OCI-LY7 (cell line): ENCODE results near the gene ZNF423. TPM values are rescaled to one million over a fixed set of nuclear protein-coding genes. Genes with fewer than 3 reads are reported as not detected.

Experiments used
- BruUV-seq: library from RNA; stranded (reverse); fragments of 400-500 nt; replicated peaks from 2 replicates; lab custom pipeline; 2021; lab: Mats Ljungman, UMichigan
- CTCF ChIA-PET: fragments of 300-600 bp; sonication (Branson Sonifier 250); formaldehyde crosslinking; loops from one replicate; lab custom pipeline; 2022; ENCODE audit warnings: antibody characterized with exemption; ENCODE audit not compliant: unreplicated experiment; lab: Charles Lee
- POLR2A ChIA-PET: fragments of 300-600 bp; sonication (Branson Sonifier 250); formaldehyde crosslinking; loops from one replicate; lab custom pipeline; 2022; ENCODE audit warnings: antibody characterized with exemption; lab: Charles Lee
- DNase-seq: peaks from one replicate; pipeline ENCODE4 v3.0.0-alpha.2; 2015; ENCODE audit warnings: low spot score
- H2AFZ ChIP-seq: fragments of 200-600 bp; sonication (generic), shearing (Covaris generic); 2 replicates; pipeline ENCODE4 v1.6.1; 2014; ENCODE audit warnings: mild to moderate bottlenecking, antibody characterized with exemption, low read length, moderate library complexity
- H3K27ac ChIP-seq: fragments of 200-600 bp; sonication (generic); 2 replicates; pipeline ENCODE4 v1.5.1; 2014; ENCODE audit warnings: mixed run types, low read depth, mild to moderate bottlenecking, moderate library complexity, low read length, inconsistent platforms; ENCODE audit not compliant: poor library complexity, severe bottlenecking
- H3K36me3 ChIP-seq: fragments of 200-600 bp; sonication (generic); 2 replicates; pipeline ENCODE4 v1.6.1; 2014; ENCODE audit warnings: mild to moderate bottlenecking, antibody characterized with exemption, low read length, moderate library complexity, mixed read lengths; ENCODE audit not compliant: insufficient read depth
- H3K4me1 ChIP-seq: fragments of 200-600 bp; sonication (generic); 2 replicates; pipeline ENCODE4 v1.5.1; 2014; ENCODE audit warnings: mild to moderate bottlenecking, low read length; ENCODE audit not compliant: insufficient read depth, poor library complexity, severe bottlenecking
- H3K4me2 ChIP-seq: fragments of 200-600 bp; sonication (generic); 2 replicates; pipeline ENCODE4 v1.6.1; 2014; ENCODE audit warnings: mild to moderate bottlenecking, low read length
- H3K4me3 ChIP-seq: fragments of 200-600 bp; sonication (generic); 2 replicates; pipeline ENCODE4 v1.5.1; 2014; ENCODE audit warnings: mild to moderate bottlenecking, low read depth, low read length; ENCODE audit not compliant: poor library complexity, severe bottlenecking
- H3K79me2 ChIP-seq: fragments of 200-600 bp; sonication (generic); 2 replicates; pipeline ENCODE4 v1.6.1; 2016; ENCODE audit warnings: low read depth, mild to moderate bottlenecking, low read length, moderate library complexity, mixed read lengths; ENCODE audit not compliant: insufficient read depth
- H3K9me2 ChIP-seq: fragments of 200-600 bp; sonication (generic); 2 replicates; pipeline ENCODE4 v1.6.1; 2016; ENCODE audit warnings: mild to moderate bottlenecking, low read length, mixed read lengths; ENCODE audit not compliant: insufficient read depth
- H3K9me3 ChIP-seq: fragments of 200-600 bp; sonication (generic); 2 replicates; pipeline ENCODE4 v1.6.1; 2014; ENCODE audit warnings: mild to moderate bottlenecking, mixed run types, low read length, mixed read lengths
- H4K20me1 ChIP-seq: fragments of 200-600 bp; sonication (generic); 2 replicates; pipeline ENCODE4 v1.6.1; 2014; ENCODE audit warnings: mild to moderate bottlenecking, antibody characterized with exemption, low read length, moderate library complexity, mixed read lengths; ENCODE audit not compliant: insufficient read depth
- CTCF ChIP-seq: fragments of 200-600 bp; sonication (generic); conservative IDR thresholded peaks from 2 replicates; pipeline ENCODE4 v1.5.1; 2014; ENCODE audit warnings: mild to moderate bottlenecking, antibody characterized with exemption, low read length, moderate library complexity, mixed read lengths
- EZH2phosphoT487 ChIP-seq: fragments of 200-600 bp; sonication (generic); IDR thresholded peaks from 2 replicates; pipeline ENCODE4 v1.6.1; 2018; ENCODE audit warnings: low read depth, borderline replicate concordance, mild to moderate bottlenecking, mixed run types, antibody characterized with exemption, low read length, moderate library complexity, mixed read lengths
- intact Hi-C: fragments of 100-400 bp; cut with micrococcal nuclease; formaldehyde crosslinking; loops from one replicate; pipeline ENCODE4 v1.10.0; 2022; ENCODE audit not compliant: unreplicated experiment
- total RNA-seq, 2 experiments: library from RNA; depleted of rRNA in 1 of 2; stranded (reverse); fragments of >200 nt in 1 of 2; shearing (Covaris generic) in 1 of 2; gene quantifications; 2 replicates each; pipeline ENCODE4 v1.2.3, GENCODE V29; 2014 to 2022

Gene ZNF423
- total RNA-seq, 2 experiments from 2014 or later, result 0.09 to 0.13 TPM

GRCh38 chr16:49700251-49701064 lies 155.5 kb downstream of the ZNF423 start:
- Histone ChIP-seq H3K36me3 (no peaks in the 10 kb centered on the region), H3K27ac (no peak overlapping the region), H3K4me2 (no peak overlapping the region), H3K4me3 (no peak overlapping the region), H3K4me1 (no peaks in the 10 kb centered on the region), H3K79me2 (no peaks in the 10 kb centered on the region), H4K20me1 (no peaks in the 10 kb centered on the region), H3K9me3 (no peaks in the 10 kb centered on the region), H3K9me2 (no peaks in the 10 kb centered on the region), H2AFZ (no peak overlapping the region)
- ChIA-PET CTCF (interaction anchor here (0.6 kb wide), 1 partner anchor 45 kb away, joined by 4 read pairs; no protein-coding TSS in a partner anchor), POLR2A (interaction anchor here (0.6 to 0.7 kb wide), 2 partner anchors 48 to 1274 kb away, joined by 3 read pairs; no protein-coding TSS in a partner anchor)
- no TSS peak for BruUV-seq
- intact Hi-C loops, result loop anchor here (10.0 kb wide), 1 partner anchor 256 kb away; no protein-coding TSS in a partner anchor
- TF ChIP-seq CTCF (no peak), EZH2phosphoT487 (no peak)
- no peak for DNase-seq

DNA sequence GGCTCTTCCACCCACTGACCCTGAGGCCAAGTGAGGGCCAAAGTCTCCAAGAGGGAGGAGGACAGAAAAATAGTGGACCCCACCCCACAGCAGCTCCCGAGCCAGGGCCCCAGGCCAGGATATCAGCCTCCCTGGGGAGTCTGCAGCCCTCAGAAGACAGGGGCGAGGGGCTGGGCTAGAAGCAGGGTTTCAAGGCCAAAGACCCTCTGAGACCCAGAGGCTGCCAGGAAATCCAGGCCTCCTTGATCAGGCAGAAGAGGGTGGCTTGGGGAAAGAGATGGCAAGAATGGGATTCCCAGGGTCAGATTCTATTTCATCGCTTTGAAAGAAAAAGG lies 156.1 kb downstream of the ZNF423 start:
- TF ChIP-seq CTCF (no peak), EZH2phosphoT487 (no peak)
- Histone ChIP-seq H3K36me3 (no peaks in the 10 kb centered on the region), H3K79me2 (no peaks in the 10 kb centered on the region), H3K4me2 (no peak overlapping the region), H4K20me1 (no peaks in the 10 kb centered on the region), H3K4me1 (no peaks in the 10 kb centered on the region), H3K9me3 (no peaks in the 10 kb centered on the region), H3K4me3 (no peak overlapping the region), H3K27ac (no peak overlapping the region), H2AFZ (no peak overlapping the region), H3K9me2 (no peaks in the 10 kb centered on the region)
- no TSS peak for BruUV-seq
- intact Hi-C loops, result loop anchor here (10.0 kb wide), 1 partner anchor 255 kb away; no protein-coding TSS in a partner anchor
- no peak for DNase-seq
- CTCF ChIA-PET, result interaction anchor here (0.6 kb wide), 1 partner anchor 46 kb away, joined by 4 read pairs; no protein-coding TSS in a partner anchor
- POLR2A ChIA-PET, result interaction anchor here (0.6 to 0.7 kb wide), 2 partner anchors 47 to 1275 kb away, joined by 3 read pairs; no protein-coding TSS in a partner anchor
